ENCODE measurements around the gene TBXAS1. TPM values are rescaled to one million over a fixed set of nuclear protein-coding genes. Genes with fewer than 3 reads are reported as not detected.

TBXAS1 gene
- total and polyA plus RNA-seq, 4 donors, result 19.6 to 126 (median 55.2) TPM

DNA sequence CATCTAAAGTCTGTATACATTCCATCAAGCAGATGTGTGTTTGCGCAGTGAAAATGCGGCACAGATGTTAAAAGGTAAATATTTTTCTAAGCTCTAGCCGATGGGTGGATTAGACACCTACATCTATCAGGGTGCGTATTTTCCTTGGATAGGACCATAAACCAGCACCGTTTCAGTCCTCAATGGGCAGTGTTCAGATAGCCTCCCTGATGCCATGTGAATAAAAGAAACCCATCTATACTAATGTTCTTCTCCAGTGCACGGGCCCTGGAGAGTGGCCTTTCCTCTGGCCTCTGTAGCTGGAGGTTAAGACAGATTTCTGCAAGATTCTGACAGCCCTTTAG lies 130.2 kb downstream of the TBXAS1 start:
- TF ChIP-seq, protein P1, sequence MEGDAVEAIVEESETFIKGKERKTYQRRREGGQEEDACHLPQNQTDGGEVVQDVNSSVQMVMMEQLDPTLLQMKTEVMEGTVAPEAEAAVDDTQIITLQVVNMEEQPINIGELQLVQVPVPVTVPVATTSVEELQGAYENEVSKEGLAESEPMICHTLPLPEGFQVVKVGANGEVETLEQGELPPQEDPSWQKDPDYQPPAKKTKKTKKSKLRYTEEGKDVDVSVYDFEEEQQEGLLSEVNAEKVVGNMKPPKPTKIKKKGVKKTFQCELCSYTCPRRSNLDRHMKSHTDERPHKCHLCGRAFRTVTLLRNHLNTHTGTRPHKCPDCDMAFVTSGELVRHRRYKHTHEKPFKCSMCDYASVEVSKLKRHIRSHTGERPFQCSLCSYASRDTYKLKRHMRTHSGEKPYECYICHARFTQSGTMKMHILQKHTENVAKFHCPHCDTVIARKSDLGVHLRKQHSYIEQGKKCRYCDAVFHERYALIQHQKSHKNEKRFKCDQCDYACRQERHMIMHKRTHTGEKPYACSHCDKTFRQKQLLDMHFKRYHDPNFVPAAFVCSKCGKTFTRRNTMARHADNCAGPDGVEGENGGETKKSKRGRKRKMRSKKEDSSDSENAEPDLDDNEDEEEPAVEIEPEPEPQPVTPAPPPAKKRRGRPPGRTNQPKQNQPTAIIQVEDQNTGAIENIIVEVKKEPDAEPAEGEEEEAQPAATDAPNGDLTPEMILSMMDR (IDR thresholded peaks at IDR 0.05; ENCODE audit: control extremely low read depth, extremely low read depth), result no peak
- Histone ChIP-seq H3K9me3 (ENCODE audit: control insufficient read depth in 4 of 4, insufficient read depth in 3 of 4, low read length in 3 of 4) (no peaks in the 10 kb centered on the region), H3K27me3 (ENCODE audit: control insufficient read depth in 3 of 3, insufficient read depth in 3 of 3, low read length in 2 of 3) (no peaks in the 10 kb centered on the region), H3K4me1 (ENCODE audit: control insufficient read depth in 5 of 5, insufficient read depth in 5 of 5, low read length in 5 of 5) (peaks cover 0 to 12% (median 0%) of the 10 kb centered on the region in 5 donors), H3K9ac (ENCODE audit: insufficient read depth in 1 of 2, low read length in 2 of 2) (no peak overlapping the region), H3K27ac (ENCODE audit: low read depth in 1 of 2, low read length in 1 of 2) (no peak overlapping the region), H3K36me3 (ENCODE audit: control insufficient read depth in 4 of 4, insufficient read depth in 4 of 4, low read length in 4 of 4) (peaks cover 0 to 5% (median 0%) of the 10 kb centered on the region in 4 donors), H3K4me3 (no peak overlapping the region)
- WGBS, 2 donors, result 68 to 77% methylated on average over 6 of the region's 6 CpGs
- no peak for ATAC-seq (ENCODE audit: insufficient read depth, low FRiP score)
- DNase-seq, result no peak

DNA sequence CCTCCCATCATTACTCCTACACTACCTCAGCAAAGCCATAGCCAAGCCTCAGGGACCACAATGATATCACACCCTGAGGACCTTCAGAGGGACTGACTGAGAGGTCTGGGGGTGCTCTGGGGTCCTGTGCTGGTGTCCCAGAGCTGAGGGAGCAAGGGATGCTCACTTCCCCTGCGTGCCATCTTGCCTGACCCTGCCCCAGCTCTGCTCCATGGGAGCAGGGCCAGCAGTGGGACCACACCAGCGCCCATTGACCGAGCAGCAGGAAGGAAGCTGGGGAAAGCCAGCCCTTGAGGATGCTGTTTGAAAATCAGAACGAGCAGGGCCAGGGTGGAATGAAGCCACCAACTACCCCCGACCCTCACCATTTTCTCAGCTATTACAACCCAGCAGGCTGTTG lies 130.7 kb downstream of the TBXAS1 start:
- ATAC-seq (ENCODE audit: insufficient read depth, low FRiP score) (no peak), DNase-seq (no peak)
- WGBS, 2 donors, result 76 to 81% methylated on average over 5 of the region's 5 CpGs
- Histone ChIP-seq H3K27ac (ENCODE audit: low read depth in 1 of 2, low read length in 1 of 2) (no peak overlapping the region), H3K4me1 (ENCODE audit: control insufficient read depth in 5 of 5, insufficient read depth in 5 of 5, low read length in 5 of 5) (peaks cover 0 to 7% (median 0%) of the 10 kb centered on the region in 5 donors), H3K27me3 (ENCODE audit: control insufficient read depth in 3 of 3, insufficient read depth in 3 of 3, low read length in 2 of 3) (no peaks in the 10 kb centered on the region), H3K36me3 (ENCODE audit: control insufficient read depth in 4 of 4, insufficient read depth in 4 of 4, low read length in 4 of 4) (peaks cover 0 to 5% (median 0%) of the 10 kb centered on the region in 4 donors), H3K9me3 (ENCODE audit: control insufficient read depth in 4 of 4, insufficient read depth in 3 of 4, low read length in 3 of 4) (no peaks in the 10 kb centered on the region), H3K4me3 (no peak overlapping the region), H3K9ac (ENCODE audit: insufficient read depth in 1 of 2, low read length in 2 of 2) (no peak overlapping the region)
- TF ChIP-seq, protein P1 (IDR thresholded peaks at IDR 0.05; ENCODE audit: control extremely low read depth, extremely low read depth), result no peak

DNA sequence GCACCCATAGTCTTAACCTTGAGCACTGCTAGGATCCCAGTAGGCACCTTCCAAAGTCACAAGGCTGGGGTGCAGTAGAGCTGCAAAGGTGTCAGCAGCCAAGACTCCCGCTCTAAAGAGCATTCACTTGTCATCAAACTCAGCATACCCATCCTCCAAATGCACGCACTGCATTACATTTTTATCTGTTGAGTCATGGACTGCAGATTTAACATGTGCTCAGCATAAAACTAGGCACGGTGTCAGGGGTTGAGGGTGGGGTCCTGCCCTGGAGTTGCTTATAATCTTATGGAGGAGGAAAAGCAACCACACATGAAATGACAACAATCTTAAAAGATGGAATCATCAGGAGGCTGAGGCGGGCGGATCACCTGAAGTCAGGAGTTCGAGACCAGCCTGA lies 131.1 kb downstream of the TBXAS1 start:
- Histone ChIP-seq H3K4me3 (no peak overlapping the region), H3K27me3 (ENCODE audit: control insufficient read depth in 3 of 3, insufficient read depth in 3 of 3, low read length in 2 of 3) (no peaks in the 10 kb centered on the region), H3K27ac (ENCODE audit: low read depth in 1 of 2, low read length in 1 of 2) (no peak overlapping the region), H3K9me3 (ENCODE audit: control insufficient read depth in 4 of 4, insufficient read depth in 3 of 4, low read length in 3 of 4) (no peaks in the 10 kb centered on the region), H3K4me1 (ENCODE audit: control insufficient read depth in 5 of 5, insufficient read depth in 5 of 5, low read length in 5 of 5) (peaks cover 0 to 3% (median 0%) of the 10 kb centered on the region in 5 donors), H3K9ac (ENCODE audit: insufficient read depth in 1 of 2, low read length in 2 of 2) (no peak overlapping the region), H3K36me3 (ENCODE audit: control insufficient read depth in 4 of 4, insufficient read depth in 4 of 4, low read length in 4 of 4) (peaks cover 0 to 5% (median 0%) of the 10 kb centered on the region in 4 donors)
- 89 to 95% methylated on average over 6 of the region's 6 CpGs for WGBS, 2 donors
- DNase-seq (no peak), ATAC-seq (ENCODE audit: insufficient read depth, low FRiP score) (no peak)
- TF ChIP-seq, protein P1 (IDR thresholded peaks at IDR 0.05; ENCODE audit: control extremely low read depth, extremely low read depth), result no peak

DNA sequence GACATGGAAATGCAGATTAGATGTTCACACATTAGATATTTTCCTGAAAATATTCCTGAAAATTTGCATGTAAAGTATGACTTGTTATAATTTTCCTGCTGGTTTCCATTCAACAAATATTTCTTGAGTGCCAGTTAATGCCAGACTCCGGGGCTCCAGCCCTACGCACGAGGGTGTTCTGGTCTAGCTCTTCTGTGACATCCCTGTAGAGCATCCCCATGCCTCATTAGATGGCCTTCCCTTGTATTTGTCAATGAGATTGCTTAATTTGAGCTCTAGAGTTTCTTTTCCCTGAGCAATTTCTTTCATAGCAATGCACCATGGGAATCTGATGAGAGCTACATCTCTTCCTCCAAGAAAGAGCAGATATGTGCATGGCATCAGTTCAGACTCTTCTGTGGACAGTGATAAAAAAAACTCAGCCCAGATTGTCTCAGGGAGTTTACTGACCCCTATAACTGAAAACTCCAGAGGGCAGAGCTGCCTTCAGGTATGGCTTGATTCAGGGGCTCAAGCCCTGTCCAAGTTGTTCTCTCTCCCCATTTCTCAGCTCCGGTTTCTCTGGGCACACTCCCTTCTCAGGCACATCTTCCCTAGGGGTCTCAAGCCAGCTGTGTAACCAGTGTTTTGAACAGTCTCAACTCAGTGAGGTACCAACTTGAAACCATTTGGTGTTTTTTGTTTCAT lies 137.0 kb downstream of the TBXAS1 start:
- Histone ChIP-seq H3K4me1 (ENCODE audit: control insufficient read depth in 5 of 5, insufficient read depth in 5 of 5, low read length in 5 of 5) (no peaks in the 10 kb centered on the region), H3K36me3 (ENCODE audit: control insufficient read depth in 4 of 4, insufficient read depth in 4 of 4, low read length in 4 of 4) (peaks cover 0 to 3% (median 0%) of the 10 kb centered on the region in 4 donors), H3K27me3 (ENCODE audit: control insufficient read depth in 3 of 3, insufficient read depth in 3 of 3, low read length in 2 of 3) (no peaks in the 10 kb centered on the region), H3K4me3 (no peak overlapping the region), H3K9me3 (ENCODE audit: control insufficient read depth in 4 of 4, insufficient read depth in 3 of 4, low read length in 3 of 4) (no peaks in the 10 kb centered on the region), H3K27ac (ENCODE audit: low read depth in 1 of 2, low read length in 1 of 2) (no peak overlapping the region), H3K9ac (ENCODE audit: insufficient read depth in 1 of 2, low read length in 2 of 2) (no peak overlapping the region)
- no peak for DNase-seq
- no peak for ATAC-seq (ENCODE audit: insufficient read depth, low FRiP score)
- 97 to 99% methylated on average over 4 of the region's 4 CpGs for WGBS, 2 donors
- TF ChIP-seq, protein P1 (IDR thresholded peaks at IDR 0.05; ENCODE audit: control extremely low read depth, extremely low read depth), result no peak
